CD4-positive, alpha-beta T cell treated with Interleukin-4 for 1 hour (primary cell): ENCODE data around the gene PCNX3.
A peak's percentile ranks its signal among the peaks of the same experiment; 100 is the strongest.

Experiments
- DNase-seq, 2 donors: peaks; one replicate each; pipeline ENCODE4 v3.0.0-alpha.2; 2020 to 2022

PCNX3 gene

GRCh38 chr11:65599216-65599954 is 16.2 kb upstream of the PCNX3 start:
- no peak for DNase-seq

GRCh38 chr11:65599955-65600246 is 15.7 kb upstream of the PCNX3 start:
- DNase-seq, result no peak

GRCh38 chr11:65604258-65604657 is 11.3 kb upstream of the PCNX3 start:
- no peak for DNase-seq

- DNase-seq, result peak in 1 of 2 donors; percentile 24
These were observed 8.5 kb upstream of the PCNX3 start for GRCh38 chr11:65606876-65607613.

GRCh38 chr11:65607614-65608426 is 7.8 kb upstream of the PCNX3 start:
- no peak for DNase-seq

- DNase-seq, result no peak
These were observed 6.3 kb upstream of the PCNX3 start for GRCh38 chr11:65609229-65609628.

- no peak for DNase-seq
These were observed 5.9 kb upstream of the PCNX3 start for GRCh38 chr11:65609665-65610064.

GRCh38 chr11:65610404-65610803 is 5.2 kb upstream of the PCNX3 start:
- no peak for DNase-seq

GRCh38 chr11:65611028-65611757 is 4.4 kb upstream of the PCNX3 start:
- peak in 1 of 2 donors; percentile 48 for DNase-seq

GRCh38 chr11:65611758-65612603 is 3.6 kb upstream of the PCNX3 start:
- no peak for DNase-seq

- DNase-seq, result no peak
These were observed 2.9 kb upstream of the PCNX3 start for GRCh38 chr11:65612691-65613090.

- DNase-seq, result no peak
These were observed 2.3 kb upstream of the PCNX3 start for GRCh38 chr11:65613091-65613928.

GRCh38 chr11:65615950-65616574 is 486 bp downstream of the PCNX3 start:
- DNase-seq, result no peak

- peak in 1 of 2 donors; percentile 24 for DNase-seq
These were observed 1.0 kb downstream of the PCNX3 start for GRCh38 chr11:65616575-65617001.

- no peak for DNase-seq
These were observed 1.7 kb downstream of the PCNX3 start for GRCh38 chr11:65617136-65617850.

- no peak for DNase-seq
These were observed 2.6 kb downstream of the PCNX3 start for GRCh38 chr11:65617990-65618751.

GRCh38 chr11:65618763-65619162 is 3.2 kb downstream of the PCNX3 start:
- DNase-seq, result no peak

GRCh38 chr11:65619281-65619928 is 3.8 kb downstream of the PCNX3 start:
- no peak for DNase-seq

- no peak for DNase-seq
These were observed 5.1 kb downstream of the PCNX3 start for GRCh38 chr11:65620666-65621065.
